AG09309 (cell line): ENCODE results near the gene ARFGAP1.

Experiments used
- DNase-seq: peaks from one replicate; pipeline ENCODE4 v3.0.0-alpha.2; 2010; ENCODE audit warnings: low read depth
- H3K4me3 ChIP-seq: 2 replicates; pipeline ENCODE4 v1.5.1; 2011; ENCODE audit warnings: mild to moderate bottlenecking, low read depth, low read length, moderate library complexity; ENCODE audit not compliant: control insufficient read depth
- TF ChIP-seq, protein P1 (sequence below): IDR thresholded peaks from 2 replicates; pipeline ENCODE4 v1.5.1; 2011; ENCODE audit warnings: mild to moderate bottlenecking, low read depth, low read length, inconsistent platforms; ENCODE audit not compliant: insufficient read depth, control insufficient read depth; ENCODE audit errors: missing control alignments

Gene ARFGAP1

DNA sequence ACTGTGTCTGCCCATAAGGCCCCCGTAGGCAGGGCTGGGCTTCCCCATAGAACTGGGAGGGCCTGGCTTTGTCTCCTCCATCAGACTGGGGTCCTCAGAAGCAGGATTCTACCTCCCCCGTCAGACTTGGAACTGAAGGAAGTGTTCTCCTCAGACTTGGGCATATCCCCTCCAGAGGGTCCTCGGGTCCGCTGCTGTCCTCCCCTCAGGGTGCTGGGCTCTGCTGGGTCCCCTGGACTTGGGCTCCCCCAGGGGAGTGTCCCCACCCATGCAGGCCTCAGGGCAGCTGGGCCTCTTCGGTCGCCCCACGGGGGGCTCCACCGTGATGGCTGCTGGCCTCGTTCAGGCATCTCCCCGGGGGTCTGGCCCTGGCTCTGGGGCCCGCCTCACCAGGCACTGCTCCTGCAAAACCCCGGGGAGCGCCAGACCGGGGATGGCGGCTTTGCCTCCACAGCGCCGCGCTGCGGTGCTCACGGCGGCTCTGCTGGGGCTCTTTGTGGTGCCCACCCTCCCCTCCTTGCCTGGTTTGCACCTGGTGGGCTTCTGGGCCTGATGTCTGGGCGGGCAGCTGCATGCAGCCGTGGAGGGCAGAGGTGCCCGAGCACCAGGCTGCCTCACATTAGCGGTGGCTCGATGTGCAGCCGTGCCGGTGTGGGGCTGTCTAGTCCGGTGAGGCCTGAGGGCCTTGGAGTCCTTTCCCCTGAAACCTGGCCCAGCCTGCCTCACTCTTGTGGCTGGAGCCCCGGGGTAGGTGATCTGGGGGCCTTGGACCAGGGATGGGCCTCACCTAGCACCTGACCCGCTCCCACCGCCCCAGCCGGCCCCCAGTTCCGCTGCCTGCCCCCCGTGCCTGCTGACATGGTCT lies 34.3 kb downstream of the ARFGAP1 start:
- DNase-seq, result no peak
- H3K4me3 ChIP-seq, result no peak overlapping the region
- TF ChIP-seq, protein P1, sequence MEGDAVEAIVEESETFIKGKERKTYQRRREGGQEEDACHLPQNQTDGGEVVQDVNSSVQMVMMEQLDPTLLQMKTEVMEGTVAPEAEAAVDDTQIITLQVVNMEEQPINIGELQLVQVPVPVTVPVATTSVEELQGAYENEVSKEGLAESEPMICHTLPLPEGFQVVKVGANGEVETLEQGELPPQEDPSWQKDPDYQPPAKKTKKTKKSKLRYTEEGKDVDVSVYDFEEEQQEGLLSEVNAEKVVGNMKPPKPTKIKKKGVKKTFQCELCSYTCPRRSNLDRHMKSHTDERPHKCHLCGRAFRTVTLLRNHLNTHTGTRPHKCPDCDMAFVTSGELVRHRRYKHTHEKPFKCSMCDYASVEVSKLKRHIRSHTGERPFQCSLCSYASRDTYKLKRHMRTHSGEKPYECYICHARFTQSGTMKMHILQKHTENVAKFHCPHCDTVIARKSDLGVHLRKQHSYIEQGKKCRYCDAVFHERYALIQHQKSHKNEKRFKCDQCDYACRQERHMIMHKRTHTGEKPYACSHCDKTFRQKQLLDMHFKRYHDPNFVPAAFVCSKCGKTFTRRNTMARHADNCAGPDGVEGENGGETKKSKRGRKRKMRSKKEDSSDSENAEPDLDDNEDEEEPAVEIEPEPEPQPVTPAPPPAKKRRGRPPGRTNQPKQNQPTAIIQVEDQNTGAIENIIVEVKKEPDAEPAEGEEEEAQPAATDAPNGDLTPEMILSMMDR, result no peak

DNA sequence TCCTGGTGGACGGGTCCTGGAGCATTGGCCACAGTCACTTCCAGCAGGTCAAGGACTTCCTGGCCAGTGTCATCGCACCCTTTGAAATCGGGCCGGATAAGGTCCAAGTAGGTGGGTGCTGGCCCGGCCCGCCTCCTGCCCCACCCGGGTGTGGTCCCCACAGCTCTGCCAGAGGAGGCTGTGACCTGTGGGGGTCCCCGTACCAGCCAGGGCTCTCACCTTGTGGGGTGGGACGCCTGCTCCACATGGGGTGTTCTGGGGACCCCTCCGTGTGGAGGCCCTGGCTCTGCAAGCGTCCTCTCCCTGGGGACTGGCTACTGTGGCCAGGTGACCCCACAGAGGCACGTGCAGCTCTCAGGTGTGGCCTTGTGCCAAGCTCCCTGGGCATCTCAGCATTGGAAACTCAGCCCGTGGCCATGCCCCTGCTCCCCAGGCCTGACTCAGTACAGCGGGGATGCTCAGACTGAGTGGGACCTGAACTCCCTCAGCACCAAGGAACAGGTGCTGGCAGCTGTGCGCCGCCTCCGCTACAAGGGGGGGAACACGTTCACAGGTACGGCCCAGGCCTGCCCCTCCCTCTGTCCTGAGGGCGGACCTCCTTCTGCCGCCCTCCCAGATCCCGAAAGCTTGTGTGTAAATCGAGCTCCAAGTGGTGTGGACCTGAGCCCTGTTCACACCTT lies 35.1 kb downstream of the ARFGAP1 start:
- no peak for DNase-seq
- H3K4me3 ChIP-seq, result no peak overlapping the region
- TF ChIP-seq, protein P1, result no peak

DNA sequence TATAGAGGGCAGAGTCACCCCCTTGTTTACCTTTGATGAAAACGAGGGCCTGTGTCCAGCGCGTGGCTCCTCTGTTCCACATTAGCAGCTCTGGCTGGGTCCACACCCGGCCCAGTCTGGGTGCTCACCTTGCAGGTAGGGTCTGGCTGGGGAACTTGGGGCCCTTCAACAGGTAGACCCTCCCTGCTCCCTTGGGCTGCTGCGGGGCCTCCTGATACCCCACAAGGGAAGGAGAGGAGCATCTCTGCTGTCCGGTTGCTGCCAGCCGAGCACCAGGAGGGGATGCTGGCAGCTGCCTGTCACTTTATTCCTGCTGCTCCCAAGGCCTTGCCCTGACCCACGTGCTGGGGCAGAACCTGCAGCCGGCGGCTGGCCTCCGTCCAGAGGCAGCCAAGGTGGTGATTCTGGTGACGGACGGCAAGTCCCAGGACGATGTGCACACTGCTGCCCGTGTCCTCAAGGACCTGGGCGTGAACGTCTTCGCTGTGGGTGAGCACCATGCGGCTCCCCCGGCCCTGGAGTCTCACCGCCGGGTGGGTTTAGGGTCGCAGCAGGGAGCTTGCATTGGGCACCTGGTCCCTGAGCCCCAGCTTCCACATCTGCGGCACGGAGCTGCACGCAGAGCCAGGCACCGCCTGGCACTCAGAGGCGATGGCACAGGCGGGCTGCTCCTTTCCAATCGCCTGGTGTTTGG lies 35.8 kb downstream of the ARFGAP1 start:
- H3K4me3 ChIP-seq, result no peak overlapping the region
- no peak for DNase-seq
- TF ChIP-seq, protein P1, result no peak

DNA sequence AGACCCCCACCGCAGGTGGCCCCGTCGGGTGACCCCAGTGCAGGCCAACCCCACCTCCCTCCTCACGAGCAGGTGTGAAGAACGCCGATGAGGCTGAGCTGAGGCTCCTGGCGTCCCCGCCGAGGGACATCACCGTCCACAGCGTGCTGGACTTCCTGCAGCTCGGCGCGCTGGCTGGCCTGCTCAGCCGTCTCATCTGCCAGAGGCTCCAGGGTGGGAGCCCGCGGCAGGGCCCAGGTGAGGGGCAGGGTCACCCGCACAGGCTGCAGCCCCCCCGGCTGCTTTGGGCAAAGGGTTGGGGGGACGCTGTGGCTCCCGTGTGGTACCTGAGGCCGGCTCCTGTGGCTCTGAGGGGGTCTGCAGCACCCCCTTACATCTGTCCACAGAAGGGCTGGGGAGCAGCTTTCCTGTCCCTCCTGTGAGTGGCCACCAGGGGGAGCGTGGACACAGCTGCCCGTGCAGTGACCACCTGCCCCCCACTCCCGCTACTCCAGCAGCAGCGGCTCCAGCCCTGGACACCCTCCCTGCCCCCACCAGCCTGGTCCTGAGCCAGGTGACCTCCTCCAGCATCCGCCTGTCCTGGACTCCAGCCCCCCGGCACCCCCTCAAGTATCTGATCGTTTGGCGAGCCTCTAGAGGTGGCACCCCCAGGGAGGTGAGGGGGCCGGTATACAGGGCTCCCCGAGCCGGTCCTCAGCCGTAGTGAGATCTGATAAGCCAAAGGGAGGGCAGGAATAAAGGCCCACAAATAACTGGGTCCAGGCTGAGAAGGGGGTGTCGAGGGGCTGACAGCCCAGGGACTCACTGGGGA lies 36.9 kb downstream of the ARFGAP1 start:
- no peak for DNase-seq
- no peak overlapping the region for H3K4me3 ChIP-seq
- TF ChIP-seq, protein P1, result peak; percentile 87

DNA sequence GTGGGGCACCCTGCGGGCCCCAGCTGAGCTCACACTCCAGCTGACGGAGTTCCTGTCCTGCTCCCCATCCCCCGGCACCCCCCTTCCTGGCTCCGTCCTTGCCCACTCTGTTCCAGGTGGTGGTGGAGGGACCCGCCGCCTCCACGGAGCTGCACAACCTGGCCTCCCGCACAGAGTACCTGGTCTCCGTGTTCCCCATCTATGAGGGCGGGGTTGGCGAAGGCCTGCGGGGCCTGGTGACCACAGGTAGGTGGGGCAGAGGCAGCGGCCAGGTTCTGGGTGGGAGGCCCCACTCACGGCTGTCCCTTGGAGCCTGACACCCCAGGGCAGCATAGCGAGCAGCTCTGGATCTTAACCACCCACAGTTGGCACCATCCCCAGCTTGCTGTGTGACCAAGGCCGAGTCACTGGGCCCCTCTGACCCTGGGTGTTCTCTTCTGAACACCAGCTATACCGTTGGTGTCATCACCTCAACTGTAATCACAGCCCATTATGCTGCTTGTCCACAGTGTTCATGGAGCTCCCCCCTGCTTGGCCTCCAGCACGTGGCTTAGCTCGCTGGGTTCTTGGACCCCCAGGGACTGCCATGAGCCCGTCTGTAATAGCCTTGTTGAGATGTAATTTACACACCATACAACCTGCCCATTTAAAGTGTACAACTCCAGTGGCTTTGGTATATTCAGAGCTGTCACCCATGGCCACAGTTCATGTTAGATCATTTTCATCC lies 37.8 kb downstream of the ARFGAP1 start:
- DNase-seq, result no peak
- no peak overlapping the region for H3K4me3 ChIP-seq

More for the DNA sequence above, 37.8 kb downstream of the ARFGAP1 start:
- TF ChIP-seq, protein P1, result no peak
